HG03469 (cell line): ENCODE data around the gene XDH.

Experiments used
- ATAC-seq: cut with Tn5 transposase; IDR thresholded peaks from one replicate; pipeline ENCODE4 v1.9.1; 2021; ENCODE audit warnings: mild to moderate bottlenecking, moderate library complexity, moderate number of reproducible peaks; ENCODE audit not compliant: unreplicated experiment

Gene XDH

DNA sequence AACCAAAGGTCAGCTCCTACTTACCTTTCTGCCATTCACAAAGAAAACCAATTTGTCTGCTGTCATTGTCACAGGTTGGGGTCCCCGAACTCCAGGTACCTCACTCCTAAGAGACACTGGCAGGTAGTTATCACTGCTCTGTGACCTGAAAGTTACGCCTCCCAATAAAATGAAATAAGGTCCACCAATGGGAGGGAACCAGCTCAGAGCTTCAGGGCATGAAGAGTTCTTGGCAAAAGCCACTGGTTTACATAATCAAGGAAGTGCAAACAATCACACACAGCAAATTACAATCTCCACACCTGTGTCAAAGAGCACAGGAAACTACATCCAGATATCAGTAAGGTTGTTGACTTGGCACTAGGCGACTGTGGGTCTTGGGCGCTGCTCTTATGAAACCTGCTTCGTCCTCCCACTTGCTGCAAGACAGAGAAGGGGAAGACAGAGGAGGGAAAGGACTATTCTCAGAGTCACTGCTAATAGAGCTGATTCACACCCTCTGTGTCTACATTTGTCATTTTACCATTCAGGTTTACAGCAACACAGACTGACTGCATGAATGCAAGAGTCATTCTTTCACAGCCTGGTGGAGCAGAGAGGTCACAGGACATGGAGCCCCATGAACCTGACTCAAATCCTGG, at the start of gene XDH:
XDH (minus strand) TSS at position 142 of the 641 bp plus-strand sequence; CDS start at position 66, 76 bp downstream.
- ATAC-seq: no peak

DNA sequence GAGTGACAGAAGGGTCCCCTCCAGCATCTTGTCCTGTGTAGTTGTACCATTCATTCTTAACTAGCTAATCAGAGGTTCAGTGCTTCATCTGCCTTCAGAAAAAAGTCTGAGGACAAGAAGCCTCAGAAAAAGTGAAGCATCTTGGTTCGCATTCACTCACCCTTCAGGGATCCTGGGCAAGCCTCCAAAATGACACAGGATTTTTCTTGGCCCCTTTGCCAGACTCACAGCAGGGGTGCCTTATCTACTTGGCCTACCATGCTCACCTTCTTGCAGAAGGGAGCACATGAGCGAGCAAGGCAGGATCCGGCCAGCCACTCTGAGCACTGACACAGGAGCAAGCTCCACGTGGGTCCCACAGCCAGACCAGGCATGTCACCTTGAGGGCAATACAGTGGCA, 43.1 kb upstream of the XDH start:
- no peak for ATAC-seq

DNA sequence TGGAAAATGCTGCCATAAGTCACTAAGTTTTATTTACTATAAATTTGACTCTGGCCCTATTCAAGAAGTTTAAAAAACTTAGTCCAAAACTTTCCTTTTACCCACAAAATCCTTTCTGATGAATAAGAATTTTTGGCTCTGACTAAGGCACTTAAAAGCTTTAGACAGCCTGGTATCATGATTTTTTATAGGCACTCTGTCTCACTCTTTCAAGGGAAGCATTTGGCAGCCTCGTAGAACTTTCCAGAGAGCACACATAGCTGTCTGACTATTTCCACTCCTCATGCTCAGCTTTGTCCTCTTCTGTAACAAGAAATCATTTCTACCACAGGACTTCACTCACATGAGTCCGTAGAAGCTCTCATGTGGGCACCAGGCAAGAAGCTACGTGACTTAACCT, 32.3 kb upstream of the XDH start:
- no peak for ATAC-seq

DNA sequence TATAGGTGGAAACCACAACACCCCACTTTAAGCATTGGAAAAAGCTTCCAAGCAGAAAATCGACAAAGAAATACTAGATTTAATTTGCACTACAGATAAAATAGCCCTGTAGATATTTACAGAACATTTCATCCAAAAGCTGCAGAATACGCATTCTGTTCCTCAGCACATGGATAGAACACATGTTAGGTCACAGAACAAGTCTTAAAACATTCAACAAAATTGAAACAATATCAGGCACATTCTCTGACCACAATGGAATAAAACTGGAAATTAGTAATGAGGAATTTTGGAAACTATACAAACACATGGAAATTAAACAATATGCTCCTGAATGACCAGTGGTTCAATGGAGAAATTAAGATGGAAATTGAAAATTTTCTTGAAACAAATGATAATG, 27.8 kb upstream of the XDH start:
- no peak for ATAC-seq

DNA sequence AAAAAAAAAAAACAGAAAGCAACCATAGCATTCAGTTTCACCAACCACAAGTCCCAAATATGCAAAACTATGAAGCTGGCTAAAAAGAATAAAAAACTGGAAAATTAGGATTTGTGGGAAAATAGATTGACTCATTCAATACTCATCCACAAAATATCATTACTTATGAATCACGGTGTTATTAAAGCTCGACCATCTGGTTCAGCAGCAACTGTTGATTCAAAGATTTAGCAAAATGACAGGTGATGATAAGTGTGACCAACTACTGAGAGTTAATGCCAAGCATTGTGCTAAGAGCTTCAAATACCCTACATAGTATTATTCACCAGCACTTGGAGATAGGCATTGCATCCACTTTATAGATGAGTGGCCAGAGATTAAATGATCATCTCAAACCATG, 26.2 kb upstream of the XDH start:
- no peak for ATAC-seq

DNA sequence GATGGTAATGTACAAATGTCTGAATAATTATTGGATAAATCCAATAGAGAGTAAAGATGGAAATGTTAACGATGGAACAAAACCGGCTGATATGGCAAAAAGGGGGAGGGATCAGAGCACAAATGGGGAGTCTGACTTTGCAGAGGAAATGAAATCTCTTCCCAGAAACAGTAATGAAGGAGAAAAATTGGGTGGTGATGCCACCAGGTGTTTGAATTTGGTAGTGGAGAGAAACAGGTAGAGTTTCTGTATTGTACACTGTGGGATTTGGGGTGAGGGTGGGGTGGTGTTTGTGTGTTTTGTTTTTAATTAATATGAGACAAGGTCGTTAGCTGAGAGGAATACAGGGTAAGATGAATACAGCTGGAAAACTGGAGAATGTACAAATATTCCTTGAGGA, 20.4 kb upstream of the XDH start:
- ATAC-seq: no peak

DNA sequence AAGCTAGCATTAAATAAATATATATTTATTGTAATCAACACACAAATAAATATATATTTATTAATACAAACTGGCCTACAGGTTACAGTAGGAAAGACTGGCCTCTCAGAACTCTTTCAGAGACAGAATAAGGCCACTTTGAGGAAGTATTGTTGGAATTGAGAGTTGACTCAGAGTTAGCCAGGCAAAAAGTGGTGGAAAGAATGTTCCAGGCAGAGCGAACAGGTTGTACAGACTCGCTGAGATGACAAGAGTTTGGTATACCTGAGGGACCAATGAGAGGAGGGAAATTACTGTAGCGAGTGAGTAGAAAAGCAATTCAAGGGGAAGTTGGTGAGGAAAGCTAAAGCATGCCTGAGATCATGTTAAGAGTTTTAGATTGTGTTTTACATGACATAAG, 19.0 kb upstream of the XDH start:
- no peak for ATAC-seq

DNA sequence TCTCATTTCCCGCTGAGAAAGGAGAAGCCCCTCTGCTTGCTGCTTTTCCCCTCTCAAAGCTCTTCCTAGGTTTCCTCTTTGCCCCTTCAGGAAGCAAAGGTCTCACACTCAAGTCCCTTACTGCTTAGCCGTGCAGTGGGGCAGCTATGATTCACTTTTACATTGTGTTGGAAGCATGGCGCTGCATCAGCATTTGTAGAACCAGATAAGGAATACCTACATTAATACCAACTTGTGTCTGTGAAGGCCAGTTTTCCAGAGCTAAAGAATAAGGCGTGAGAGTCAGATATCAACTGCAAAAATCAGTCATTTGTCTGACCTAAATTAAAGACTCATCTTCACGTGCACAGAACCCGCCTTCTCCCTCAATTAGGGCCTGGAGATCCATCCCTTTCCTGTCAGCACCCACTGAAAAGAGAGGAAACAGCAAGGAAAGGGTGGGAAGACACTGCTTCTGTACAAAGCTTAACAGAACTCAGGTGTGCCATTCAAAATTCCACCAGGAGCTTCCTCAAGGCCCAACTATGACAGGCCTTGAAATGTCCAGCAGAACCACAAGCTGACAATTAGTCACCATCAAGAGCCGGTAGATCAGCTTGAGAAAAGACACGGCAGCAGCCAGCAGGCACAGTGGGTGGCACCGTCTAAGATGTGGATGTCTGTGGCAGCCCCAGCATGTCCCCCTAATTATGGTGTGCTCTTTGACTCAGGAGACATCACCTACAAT, 16.1 kb upstream of the XDH start:
- ATAC-seq: no peak

DNA sequence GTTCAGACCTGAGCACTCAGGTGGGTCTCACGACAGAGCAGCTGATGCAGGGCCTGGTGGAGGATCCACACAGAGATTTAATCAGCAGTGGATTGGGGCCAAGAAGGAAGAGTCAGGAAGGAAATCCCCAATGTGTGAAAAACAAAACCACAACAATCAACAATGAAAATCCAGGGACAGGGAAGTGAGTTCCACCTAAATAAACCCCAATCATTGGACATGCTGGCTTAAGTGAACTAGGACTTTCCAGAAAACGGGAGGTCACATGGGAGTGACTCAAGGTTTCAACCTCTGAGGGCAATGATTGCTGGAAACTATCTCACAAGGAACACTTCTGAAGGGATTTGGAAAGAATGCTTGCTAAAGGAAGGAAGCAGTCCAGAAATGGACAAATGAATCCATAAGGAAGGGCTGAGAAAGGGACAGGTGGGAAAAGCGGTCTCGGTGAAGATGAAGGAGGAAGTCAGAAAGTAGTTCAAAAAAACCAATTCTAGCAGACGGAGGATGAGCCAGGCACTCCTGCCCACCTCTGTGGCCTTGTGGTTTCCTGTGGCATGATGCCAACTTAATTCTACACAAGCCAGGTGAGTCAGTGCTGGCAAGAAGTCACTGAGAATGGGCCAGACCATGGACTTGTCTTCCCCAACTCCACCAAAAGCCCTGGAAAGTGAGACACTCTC, 15.4 kb upstream of the XDH start:
- no peak for ATAC-seq

DNA sequence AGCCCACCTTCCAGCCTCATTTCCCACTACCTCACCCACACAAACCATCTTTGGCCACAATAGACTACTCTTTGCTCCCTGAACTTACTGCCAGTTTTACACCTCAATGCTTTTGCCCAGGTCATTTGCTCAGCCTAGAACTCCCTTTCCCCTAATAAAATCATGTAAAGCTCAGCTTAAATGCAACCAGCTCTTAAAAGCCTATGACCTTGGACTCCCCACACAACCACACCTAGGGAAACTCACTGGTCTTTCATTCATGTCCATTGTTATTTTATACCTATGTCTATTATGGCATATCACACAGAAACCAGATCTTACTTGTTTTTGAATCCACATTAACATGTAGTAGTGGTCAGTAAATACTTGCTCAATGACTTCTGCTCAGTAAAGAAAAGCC, 14.5 kb upstream of the XDH start:
- no peak for ATAC-seq

DNA sequence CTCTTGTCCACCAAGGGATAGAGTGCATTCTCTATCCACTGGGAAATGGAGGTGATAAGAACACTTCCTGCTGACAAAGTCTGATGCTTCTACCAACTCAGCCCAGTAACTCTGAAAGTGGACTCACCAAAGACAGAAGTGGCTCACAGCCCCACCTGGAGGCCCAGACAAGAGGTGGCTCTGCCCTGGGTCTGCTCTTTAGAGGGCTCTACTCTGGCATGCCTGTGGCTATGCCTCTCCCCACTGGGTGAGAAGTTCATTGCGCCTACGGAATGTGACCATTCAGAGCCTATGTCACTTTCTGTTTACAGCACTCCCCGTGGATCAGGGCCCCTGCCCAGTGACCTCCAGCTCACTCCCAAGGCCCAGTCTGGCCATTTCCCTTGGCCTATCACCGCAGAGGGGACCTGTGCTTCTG, 13.5 kb upstream of the XDH start:
- no peak for ATAC-seq

DNA sequence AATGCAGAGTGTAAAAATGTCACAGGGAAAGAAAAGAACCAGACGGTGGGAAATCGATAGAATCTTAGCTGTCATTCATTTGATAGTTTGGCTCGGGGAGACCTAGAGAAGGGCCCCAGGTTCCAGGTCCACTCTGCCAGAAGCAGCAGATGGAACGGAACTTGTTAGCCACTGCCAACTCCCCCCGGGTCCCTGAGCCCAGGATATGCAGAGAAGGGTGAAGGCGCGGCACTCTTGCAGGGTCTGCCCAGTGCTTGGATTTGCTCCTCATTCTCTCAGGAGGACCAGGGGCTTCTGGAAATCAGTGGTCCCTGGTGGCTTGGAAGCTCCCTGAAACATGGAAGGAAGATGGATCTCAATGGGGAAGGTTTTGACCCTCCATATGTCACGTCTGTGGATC, 11.6 kb upstream of the XDH start:
- no peak for ATAC-seq

DNA sequence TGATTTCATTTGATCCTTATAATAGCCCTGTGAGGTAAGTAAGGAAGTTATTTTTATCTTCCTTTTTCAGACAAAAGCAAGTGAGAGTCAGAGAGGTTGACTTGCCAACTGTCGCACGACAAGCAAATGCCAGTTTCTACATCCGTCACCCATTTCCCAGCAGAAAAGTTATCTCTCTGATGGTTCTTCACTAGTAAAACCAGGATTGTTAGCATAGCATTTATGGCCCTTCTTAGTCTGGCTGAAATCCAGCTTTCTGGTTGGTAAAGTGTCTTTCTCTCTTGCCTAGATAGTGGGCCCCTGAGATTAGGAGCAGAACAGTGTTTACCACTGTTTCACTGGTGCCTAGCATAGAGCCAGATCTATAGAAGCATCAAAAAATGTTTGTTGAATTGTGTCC, 7.1 kb upstream of the XDH start:
- no peak for ATAC-seq

DNA sequence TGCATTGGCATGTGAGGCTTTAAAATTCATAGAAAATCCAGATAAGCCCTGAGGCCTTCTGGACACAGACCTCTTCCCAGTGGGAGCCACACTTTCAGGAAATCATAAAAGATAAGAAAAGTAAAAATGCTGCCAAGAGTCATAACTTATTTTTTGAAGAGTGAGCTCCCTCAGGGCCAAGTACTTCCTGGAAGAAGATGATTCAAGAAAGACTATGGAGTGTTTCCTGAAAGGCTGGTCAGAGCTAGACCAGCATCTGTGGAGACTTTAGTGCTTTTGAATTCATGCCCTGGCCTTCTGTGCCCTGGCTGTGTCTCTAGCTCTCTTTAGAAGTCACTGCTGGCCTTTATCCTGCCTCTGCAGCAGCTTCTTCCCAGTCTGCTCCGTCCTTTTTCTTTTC, 6.4 kb upstream of the XDH start:
- ATAC-seq: no peak

DNA sequence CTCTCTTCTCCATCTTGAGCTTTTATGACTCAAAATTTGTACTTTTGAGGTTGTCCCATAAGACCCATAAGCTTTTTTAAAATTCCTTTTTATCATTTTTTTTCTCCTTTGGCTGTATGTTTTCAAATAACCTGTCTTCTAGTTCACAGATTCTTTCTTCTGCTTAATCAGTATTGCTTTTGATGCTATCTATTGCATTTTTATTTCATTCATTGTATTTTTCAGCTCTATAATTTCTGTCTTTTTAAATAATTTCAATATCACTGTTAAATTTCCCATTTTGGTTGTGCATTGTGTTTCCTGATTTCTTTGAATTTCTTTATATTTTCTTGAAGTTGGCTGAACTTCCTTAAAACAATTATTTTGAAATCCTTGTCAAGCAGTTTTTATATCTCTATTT, 4.8 kb upstream of the XDH start:
- no peak for ATAC-seq

DNA sequence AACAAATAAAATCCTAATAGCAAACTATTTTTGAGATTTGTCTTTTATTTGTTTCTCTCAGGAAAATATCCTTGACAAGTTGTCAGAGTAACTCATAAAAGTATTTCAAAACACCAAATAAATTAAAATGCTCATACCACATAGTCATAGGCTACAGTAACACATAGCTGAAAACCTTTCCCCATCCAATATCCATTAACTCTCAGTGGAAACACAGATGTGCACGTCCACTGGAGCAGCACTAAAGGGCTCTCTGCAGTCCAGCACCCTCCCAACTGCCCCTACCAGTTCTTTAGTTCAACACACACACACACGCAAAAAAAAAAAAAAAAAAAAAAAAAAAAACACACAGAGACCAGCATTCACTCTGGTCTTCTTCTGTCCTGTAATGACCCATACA, 879 bp upstream of the XDH start:
- no peak for ATAC-seq

DNA sequence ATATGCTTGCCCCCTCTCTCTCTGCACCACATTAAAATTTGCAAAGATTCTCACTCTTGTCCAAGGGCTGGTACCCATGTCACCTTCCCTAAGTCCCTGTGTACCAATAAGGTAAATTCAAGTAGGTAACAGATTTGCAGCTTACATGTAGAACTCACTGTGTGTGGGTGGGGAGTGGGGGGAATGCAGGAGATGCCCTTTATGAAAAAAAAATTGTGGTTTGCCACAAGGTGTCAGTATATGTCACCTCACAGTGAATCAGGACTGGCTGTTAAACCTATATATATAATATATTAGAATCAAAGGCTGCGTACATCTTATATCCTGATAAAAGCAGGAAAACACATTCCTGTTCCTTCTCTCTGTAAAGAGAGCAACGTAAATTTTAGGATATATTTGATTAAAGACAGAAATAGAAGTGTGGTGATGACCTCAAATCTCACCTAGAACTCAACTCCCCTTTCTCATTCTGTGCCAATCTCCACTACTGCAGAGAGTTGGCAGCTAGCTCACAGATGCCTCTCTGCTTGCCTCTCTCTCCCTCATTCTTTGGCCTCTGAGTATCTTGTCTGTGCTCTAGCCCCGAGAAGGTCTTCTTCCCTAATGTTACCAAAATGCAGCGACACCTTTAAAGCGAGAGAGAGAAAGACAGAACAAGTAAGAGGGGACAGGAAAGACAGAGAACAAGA, 536 bp downstream of the XDH start:
- no peak for ATAC-seq

DNA sequence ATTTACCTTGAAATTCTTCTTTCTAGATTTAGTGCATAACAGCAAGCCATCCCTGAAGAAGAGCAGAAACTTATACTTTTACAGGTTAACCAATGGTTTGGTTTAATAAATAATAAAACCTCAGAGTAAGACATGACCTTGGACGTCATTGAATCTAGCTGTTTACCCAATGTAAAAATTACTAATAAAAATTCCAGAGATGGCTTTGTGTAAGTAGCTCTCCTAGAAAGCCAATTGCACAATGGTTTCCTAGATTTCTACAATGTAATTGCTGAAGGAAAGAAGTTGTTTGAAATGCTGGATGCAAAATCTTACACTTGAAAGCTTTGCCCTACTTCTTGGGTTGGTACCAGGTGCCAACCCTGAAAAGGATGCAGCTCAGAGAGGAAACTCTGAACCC, 1.5 kb downstream of the XDH start:
- ATAC-seq: no peak

DNA sequence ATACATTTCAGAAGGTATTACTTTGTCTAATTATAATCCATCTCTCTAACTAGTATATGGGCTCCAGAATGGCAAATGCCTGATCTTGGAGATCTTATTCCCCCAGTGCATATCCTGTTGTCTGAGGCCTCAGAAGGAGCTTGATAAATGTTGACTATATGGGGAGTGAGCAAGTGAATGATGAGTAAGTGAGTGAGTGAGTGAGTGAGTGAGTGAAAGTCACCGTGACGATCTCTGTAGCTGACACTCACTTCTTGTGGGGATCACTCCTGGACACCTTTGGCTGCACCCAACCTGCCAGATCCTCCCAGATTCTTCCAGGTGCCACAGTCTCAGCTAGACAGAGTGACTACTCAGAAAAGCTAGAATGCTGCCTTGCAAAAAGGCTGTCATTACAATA, 2.8 kb downstream of the XDH start:
- no peak for ATAC-seq

DNA sequence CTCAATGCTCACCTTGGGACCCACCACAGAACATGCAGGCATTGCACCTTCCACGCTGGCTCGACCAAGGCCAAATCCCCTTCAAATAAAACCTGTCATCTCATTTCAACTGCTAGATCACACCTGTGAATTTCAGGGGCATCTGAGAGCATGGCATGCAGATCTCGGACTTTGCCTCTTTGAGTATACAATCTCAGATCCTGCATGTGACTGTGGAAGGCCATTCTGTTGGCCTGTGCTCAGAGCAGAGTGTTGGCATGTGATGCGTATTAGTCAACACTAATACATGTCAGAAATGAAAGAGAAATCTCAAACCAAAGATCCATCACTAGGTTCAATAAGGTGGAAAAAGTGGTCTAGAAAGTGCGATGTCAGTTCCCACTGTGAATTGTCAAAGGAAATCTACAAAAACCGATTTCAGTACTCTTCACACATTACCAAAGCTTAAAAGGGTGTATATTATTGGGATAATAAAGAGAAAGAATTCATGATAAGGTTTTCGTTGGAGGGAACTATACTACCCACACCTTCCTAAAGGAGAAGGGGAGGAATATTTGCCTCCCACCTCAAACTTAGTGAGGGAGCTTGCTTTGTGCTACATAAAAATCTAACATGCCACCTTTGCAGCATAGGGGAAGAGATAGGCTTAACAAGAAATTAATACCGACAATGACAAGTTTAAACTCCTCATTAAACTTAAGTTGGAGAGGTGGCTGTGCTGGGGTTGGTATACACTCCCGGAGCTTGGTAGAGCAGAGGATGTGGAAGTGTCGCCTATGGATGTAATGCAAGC, 7.8 kb downstream of the XDH start:
- no peak for ATAC-seq

DNA sequence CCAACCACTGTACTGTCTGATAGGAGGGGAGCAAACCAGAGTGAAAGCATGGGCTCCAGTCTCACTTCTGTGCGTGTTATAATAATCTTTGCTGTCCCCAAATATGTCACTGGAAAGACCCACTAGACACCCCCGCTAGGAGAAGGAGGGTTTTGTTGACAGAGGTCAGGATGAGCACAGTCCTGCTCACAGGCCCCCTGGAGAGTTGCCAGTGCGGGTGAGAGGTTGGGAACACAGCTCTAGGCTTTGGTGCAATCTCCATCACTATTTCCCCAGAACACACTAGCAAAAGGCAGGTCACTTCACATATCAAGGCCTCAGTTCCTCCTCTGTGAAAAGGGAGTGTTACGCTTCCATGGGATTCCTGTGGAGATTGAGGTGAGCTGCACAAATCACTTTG, 9.7 kb downstream of the XDH start:
- ATAC-seq: no peak
